Body of pancreas (tissue), 4 donors: ENCODE data around the gene NMNAT3. TPM values are rescaled to one million over a fixed set of nuclear protein-coding genes. Genes with fewer than 3 reads are reported as not detected.

ENCODE experiments used
- ATAC-seq: fragments of 150-250 bp; one replicate; pipeline ENCODE4 v1.9.1; 2016
- DNase-seq, 4 donors: peaks; one replicate each; pipeline ENCODE4 v3.0.0-alpha.2; 2019
- H3K27ac ChIP-seq, 4 donors: fragments of 200-600 bp; sonication (generic); 1 replicate in 3 of 4; 2 replicates in 1 of 4; pipeline versions ENCODE4 v1.5.1 to v1.6.1; 2016 to 2019; ENCODE audit warnings: mild to moderate bottlenecking in 1 of 4, mixed read lengths in 1 of 4, moderate library complexity in 1 of 4
- H3K27me3 ChIP-seq, 2 donors: fragments of 200-600 bp; sonication (generic); one replicate each; pipeline ENCODE4 v1.6.0; 2016; ENCODE audit warnings: mild to moderate bottlenecking in 1 of 2
- H3K36me3 ChIP-seq, 2 donors: fragments of 200-600 bp; sonication (generic); replicated peaks in 1 of 2; 2 replicates each; pipeline ENCODE4 v1.5.1; 2016; ENCODE audit warnings: low read depth in 2 of 2; ENCODE audit not compliant: insufficient read depth in 1 of 2
- H3K4me1 ChIP-seq: fragments of 200-600 bp; sonication (generic); one replicate; pipeline ENCODE4 v1.6.0; 2016
- H3K4me3 ChIP-seq, 2 donors: fragments of 200-600 bp; sonication (generic); 1 replicate in 1 of 2; 2 replicates in 1 of 2; pipeline ENCODE4 v1.5.1; 2016 to 2019
- H3K9me3 ChIP-seq, 3 donors: fragments of 200-600 bp; sonication (generic); 1 replicate in 2 of 3; 2 replicates in 1 of 3; pipeline ENCODE4 v1.5.1; 2016
- CTCF ChIP-seq, 7 experiments: fragments of 450-650 bp in 4 of 7; fragments of 200-600 bp in 3 of 7; sonication (generic) in 3 of 7; IDR thresholded peaks; one replicate each; pipeline ENCODE4 v1.5.1; 2016 to 2019; ENCODE audit warnings: antibody characterized with exemption in 7 of 7
- POLR2A ChIP-seq, 3 donors: fragments of 450-650 bp; IDR thresholded peaks; one replicate each; pipeline ENCODE4 v1.6.1; 2016; ENCODE audit warnings: antibody characterized with exemption in 3 of 3, mild to moderate bottlenecking in 2 of 3
- WGBS, 2 donors: methylation state at CpG; one replicate each; pipeline ENCODE4 v1.1.5; 2017; 5-methylcytosine and 5-hydroxymethylcytosine counted together
- intact Hi-C: fragments of 100-400 bp; cut with DNase I; formaldehyde crosslinking; loops from one replicate; pipeline ENCODE4 v1.15.1; 2023
- total RNA-seq, 2 donors: library from RNA; depleted of rRNA; stranded (reverse); fragments of >200 nt; gene quantifications; one replicate each; pipeline ENCODE4 v1.1.0, GENCODE V29; 2016

The NMNAT3 gene
- total RNA-seq, 2 donors from 2014 or later: 5.7 to 12.9 TPM

- DNase-seq (no peak), ATAC-seq (no peak)
- TF ChIP-seq CTCF (IDR thresholded peaks at IDR 0.05) (no peak), POLR2A (IDR thresholded peaks at IDR 0.05) (no peak)
- no peaks in the 10 kb centered on the region for H3K4me1 ChIP-seq
- H3K4me3 ChIP-seq: no peak overlapping the region
- H3K9me3 ChIP-seq: no peaks in the 10 kb centered on the region
- H3K36me3 ChIP-seq: no peaks in the 10 kb centered on the region
- H3K27ac ChIP-seq: no peak overlapping the region
- H3K27me3 ChIP-seq: no peaks in the 10 kb centered on the region
- 83 to 92% methylated on average over 7 of the region's 7 CpGs for WGBS, 2 donors
- intact Hi-C loops: no loop called here
These were observed 12.0 kb upstream of the NMNAT3 start for GRCh38 chr3:139689708-139690228.

GRCh38 chr3:139689122-139689521, 11.3 kb upstream of the NMNAT3 start:
- no peaks in the 10 kb centered on the region for H3K9me3 ChIP-seq
- DNase-seq (no peak), ATAC-seq (no peak)
- no peaks in the 10 kb centered on the region for H3K4me1 ChIP-seq
- no peaks in the 10 kb centered on the region for H3K27me3 ChIP-seq
- intact Hi-C loops: no loop called here
- TF ChIP-seq POLR2A (IDR thresholded peaks at IDR 0.05) (no peak), CTCF (IDR thresholded peaks at IDR 0.05) (no peak)
- H3K4me3 ChIP-seq: no peak overlapping the region
- no peaks in the 10 kb centered on the region for H3K36me3 ChIP-seq
- no peak overlapping the region for H3K27ac ChIP-seq
- WGBS, 2 donors: 69 to 88% methylated on average over 4 of the region's 4 CpGs

- H3K9me3 ChIP-seq: no peaks in the 10 kb centered on the region
- no peaks in the 10 kb centered on the region for H3K27me3 ChIP-seq
- 67 to 72% methylated on average over 1 of the region's 1 CpG for WGBS, 2 donors
- no peak for ATAC-seq
- TF ChIP-seq CTCF (IDR thresholded peaks at IDR 0.05) (no peak), POLR2A (IDR thresholded peaks at IDR 0.05) (no peak)
- no peak overlapping the region for H3K4me3 ChIP-seq
- intact Hi-C loops: no loop called here
- H3K27ac ChIP-seq: no peak overlapping the region
- H3K36me3 ChIP-seq: no peaks in the 10 kb centered on the region
- H3K4me1 ChIP-seq: no peaks in the 10 kb centered on the region
- DNase-seq: no peak
These were observed 9.7 kb upstream of the NMNAT3 start for GRCh38 chr3:139687431-139687830.

GRCh38 chr3:139686624-139687023, 8.9 kb upstream of the NMNAT3 start:
- Histone ChIP-seq H3K27me3 (no peaks in the 10 kb centered on the region), H3K4me3 (no peak overlapping the region), H3K36me3 (no peaks in the 10 kb centered on the region), H3K4me1 (no peaks in the 10 kb centered on the region), H3K27ac (no peak overlapping the region), H3K9me3 (no peaks in the 10 kb centered on the region)
- DNase-seq: no peak
- no peak for TF ChIP-seq POLR2A (IDR thresholded peaks at IDR 0.05)
- TF ChIP-seq CTCF (IDR thresholded peaks at IDR 0.05): no peak
- 83 to 88% methylated on average over 3 of the region's 3 CpGs for WGBS, 2 donors
- intact Hi-C loops: no loop called here
- no peak for ATAC-seq

- intact Hi-C loops: no loop called here
- DNase-seq: no peak
These were observed 8.4 kb upstream of the NMNAT3 start for GRCh38 chr3:139686206-139686605.

More at GRCh38 chr3:139686206-139686605, 8.4 kb upstream of the NMNAT3 start:
- H3K27ac ChIP-seq: no peak overlapping the region
- H3K36me3 ChIP-seq: no peaks in the 10 kb centered on the region
- no peaks in the 10 kb centered on the region for H3K27me3 ChIP-seq
- TF ChIP-seq CTCF (IDR thresholded peaks at IDR 0.05): no peak
- no peak for TF ChIP-seq POLR2A (IDR thresholded peaks at IDR 0.05)
- no peaks in the 10 kb centered on the region for H3K4me1 ChIP-seq
- no peak overlapping the region for H3K4me3 ChIP-seq
- 77 to 90% methylated on average over 3 of the region's 3 CpGs for WGBS, 2 donors
- H3K9me3 ChIP-seq: no peaks in the 10 kb centered on the region
- ATAC-seq: no peak
